GM18502 (cell line): ENCODE results near the gene SPTBN1.
"Not testable (repeated sequence)": the region's sequence is repeated elsewhere in the genome, so short reads cannot be mapped to it uniquely, and the experiment has no call there.

Experiments
- ATAC-seq: cut with Tn5 transposase; IDR thresholded peaks from one replicate; pipeline ENCODE4 v1.9.1; 2021; ENCODE audit warnings: mild to moderate bottlenecking; ENCODE audit not compliant: unreplicated experiment, poor library complexity

The SPTBN1 gene

DNA sequence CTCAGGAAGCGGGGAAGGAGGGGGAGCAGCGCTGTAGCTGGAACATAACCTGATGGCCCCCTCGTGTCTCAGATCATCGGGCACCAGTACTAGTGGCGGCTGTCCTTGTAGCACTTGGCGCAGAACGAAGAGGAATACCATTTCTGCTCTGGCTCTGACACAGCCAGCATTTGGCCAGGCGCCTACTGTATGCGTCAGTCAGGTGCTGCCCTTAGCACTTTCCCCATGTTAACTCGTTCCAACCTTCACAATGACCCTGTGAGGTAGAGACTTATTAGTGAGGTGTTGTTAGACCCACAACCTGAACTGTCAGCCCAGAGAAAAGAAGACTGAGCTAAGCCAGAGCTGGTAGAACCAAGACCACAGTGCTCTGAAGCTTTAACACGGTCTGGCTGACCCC lies 219.6 kb downstream of the SPTBN1 start:
- no peak for ATAC-seq

DNA sequence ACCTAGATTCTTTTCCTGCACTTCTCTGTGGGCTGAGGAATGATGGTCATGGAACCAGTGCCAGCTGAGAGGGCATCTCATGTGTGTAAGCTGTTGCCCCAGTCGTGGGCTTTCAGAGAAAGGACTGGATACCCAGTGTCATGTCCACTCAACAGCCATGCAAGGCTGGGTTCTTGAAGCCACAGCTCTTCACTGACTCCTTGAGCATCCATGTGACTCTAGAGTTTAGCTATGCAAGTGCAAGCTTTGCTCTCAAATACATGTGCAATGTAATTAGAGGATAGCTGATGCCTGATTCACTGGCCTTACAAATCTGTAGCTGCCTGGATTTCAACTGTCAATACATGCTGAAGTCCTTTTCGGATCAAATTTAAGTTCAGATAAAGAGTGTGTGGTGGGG lies 220.5 kb downstream of the SPTBN1 start:
- ATAC-seq = no peak

DNA sequence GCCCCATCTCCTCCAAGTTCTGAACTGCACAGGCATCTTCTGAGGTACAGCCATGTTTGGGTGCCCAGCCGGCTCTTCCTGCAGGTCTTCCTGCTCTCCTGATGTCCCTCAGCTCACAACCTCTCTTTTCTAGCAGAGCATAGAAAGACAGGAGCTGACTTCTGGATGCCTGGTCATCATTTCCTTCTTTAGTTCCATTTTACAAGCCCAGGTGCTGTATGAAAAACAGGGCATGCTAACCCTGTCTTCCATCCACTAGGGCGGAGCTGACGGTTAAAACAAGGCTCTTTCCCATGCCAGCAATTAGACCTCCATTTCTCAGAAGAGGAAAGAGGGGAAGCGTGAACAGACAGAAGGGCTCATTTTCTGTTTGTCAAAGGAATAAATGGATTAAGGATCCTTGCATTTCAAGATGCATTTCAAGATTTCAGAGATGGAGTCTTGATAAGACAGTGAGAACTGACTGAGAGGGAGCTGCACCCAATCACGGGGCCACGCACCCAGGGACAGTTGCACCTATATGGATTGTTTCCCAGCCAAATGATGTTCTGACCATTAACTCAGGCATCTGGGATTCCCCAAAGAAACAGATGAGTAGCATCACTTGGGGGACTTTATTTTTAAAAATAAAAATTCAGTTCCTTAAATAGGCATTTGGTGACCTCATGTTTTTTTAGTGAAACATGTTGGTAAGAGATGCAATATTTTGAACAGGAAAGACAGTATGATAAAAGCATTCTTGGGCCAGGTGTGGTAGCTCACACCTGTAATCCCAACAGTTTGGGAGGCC lies 221.5 kb downstream of the SPTBN1 start:
- no peak for ATAC-seq

DNA sequence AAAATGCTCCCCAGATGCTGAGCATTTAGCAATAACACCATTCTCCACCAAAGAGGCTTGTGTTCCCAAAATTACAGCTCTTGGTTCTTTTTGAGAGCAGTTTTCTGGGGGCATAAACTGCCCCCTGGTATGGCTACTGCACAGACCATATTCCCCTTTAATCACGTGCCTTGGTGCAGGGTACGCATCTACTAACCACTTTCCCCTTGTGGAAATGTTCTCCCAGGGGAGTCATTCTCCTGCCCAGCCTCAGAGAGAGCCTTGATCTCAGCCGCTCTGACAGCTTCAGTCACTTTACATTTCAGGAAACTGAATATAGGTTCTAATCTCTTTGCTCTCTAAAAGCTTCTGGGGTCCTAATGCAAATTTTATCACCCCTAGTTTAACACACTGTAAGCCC lies 222.6 kb downstream of the SPTBN1 start:
- no peak for ATAC-seq

DNA sequence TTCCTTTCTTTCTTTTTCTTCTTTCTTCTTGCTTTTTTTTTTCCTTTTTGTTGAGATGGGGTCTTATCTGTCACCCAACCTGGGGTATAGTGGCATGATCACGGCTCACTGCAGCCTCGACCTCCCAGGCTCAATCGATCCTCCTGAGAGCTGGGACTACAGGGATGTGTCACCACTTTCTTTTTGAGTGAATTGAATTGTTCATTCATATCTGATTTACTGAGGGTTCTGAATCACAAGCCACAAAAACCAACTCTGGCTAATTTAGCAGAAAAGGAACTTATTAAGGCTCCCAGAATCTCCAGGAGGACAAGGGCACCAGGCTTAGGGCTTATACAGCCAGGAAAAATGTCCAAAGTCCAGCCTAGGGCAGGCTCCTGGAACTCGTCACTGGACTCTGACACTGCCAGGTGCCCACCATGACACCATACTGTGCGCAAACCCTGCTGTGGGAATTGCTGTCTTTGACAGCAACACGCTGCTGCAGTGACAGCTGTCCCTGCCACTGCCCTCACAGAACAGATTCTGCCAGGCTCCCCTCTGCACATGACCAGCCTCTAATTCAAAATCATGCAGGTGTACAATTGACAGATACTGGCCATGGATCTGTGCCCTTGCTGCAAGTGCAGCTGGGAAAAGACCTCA lies 224.4 kb downstream of the SPTBN1 start:
- peak; percentile 87 for ATAC-seq

DNA sequence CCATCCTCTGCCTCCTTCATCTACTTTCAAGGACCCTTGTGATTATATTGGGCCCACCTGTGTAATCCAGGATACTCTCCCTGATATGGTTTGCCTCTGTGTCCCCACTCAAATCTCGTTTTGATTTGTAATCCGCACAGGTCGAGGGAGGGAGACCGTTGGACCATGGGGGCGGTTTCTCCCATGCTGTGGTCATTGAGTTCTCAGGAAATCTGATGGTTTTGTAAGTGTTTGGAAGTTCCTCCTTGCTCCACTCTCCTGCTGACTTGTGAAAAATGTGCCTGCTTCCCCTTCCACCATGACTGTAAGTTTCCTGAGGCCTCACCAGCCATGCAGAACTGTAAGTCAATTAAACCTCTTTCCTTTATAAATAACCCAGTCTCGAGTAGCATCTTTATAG lies 225.3 kb downstream of the SPTBN1 start:
- no peak for ATAC-seq

DNA sequence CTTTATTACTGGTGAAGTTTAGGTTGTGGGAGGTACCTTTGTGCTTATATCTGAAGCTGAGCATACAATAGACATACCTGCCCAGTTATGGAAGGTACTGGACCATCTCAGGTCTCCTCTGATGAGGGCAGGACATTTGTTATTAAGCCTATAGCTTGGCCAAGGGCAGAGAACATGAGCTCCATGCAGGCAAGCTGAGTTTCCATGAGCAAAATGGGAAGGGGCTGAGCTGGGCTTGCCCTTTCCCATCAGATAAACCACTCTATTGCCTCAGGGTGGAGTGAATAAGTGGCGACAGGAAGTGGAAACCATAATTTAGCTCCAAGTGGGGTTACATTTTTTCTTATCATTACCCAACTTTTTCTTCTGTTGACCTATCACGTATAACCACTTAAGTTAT lies 227.5 kb downstream of the SPTBN1 start:
- no peak for ATAC-seq

DNA sequence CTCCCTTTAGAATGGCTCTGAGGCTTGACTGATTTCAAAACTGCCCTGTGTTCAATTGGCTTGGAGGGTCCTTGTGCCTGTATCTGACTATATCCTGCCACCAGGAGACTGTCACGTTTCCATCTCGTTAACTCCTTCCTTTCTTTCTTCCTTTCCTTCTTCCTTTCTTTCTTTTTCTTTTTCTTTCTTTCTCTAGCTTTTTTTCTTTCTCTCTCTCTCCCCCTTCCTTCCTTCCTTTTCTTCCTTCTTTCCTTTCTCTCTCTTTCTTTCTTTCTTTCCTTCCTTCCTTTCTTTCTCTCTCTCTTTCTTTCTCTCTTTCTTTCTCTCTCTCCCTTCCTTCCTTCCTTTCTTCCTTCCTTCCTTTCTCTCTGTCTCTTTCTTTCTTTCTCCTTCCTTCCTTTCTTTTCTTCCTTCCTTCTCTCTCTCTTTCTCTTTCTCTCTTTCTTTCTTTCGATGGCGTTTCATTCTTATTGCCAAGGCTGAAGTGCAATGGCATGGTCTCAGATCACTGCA lies 229.2 kb downstream of the SPTBN1 start:
- ATAC-seq = no peak

DNA sequence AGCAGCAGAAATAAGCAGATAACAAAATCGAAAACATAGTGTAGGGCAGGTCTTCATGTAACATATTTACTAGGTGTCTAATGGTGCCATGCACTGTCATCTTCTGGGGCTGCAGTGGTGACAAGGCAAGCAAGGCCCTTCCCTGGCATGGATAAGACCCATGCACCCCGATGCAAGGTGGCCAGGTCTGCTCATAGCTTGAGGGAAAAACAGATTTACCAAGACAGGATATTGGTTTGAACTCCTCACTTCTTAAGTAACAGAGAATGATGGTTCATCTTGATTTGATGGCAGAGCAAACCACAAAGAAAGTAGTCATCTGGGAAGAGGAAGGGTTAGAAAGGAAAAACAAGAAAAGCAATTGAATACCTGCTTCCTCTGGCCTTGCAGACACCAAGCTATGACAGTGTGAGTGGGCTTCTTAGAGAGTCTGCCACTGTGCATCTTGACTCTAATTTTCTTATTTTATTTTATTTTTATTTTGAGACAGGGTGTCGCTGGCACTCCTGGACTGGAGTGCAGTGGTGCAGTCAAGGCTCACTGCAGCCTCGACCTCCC lies 231.5 kb downstream of the SPTBN1 start:
- ATAC-seq = no peak

DNA sequence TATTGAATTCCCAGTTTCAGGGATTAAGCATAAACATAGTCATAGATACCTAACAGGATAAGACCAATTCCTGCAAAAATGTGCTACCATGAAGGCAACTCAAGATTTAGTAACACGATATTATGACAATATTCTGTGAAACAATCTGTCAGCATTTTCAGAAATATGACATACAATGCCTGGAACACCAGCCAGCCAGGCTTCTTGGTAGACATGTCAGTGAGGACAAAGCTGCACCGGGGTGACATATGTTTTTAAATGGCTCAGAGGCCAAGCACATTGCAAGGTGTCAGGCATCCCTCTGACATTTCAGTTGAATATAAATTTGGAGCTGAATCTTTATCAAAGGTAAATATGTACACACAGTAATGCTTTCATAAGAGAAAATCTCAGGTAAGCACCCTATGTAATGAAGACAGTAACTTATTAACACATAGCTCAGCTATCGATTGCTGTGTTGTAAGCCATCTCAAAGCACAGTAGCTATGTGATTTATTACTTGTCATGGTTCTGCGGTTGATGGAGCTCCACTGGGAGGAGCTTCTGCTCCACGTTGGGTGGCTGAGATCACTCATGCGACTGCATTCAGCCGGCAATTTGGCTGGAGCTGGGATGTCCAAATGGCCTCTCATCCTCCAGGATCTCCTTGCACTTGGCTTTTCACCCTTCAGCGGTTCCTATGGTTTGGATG lies 235.5 kb downstream of the SPTBN1 start:
- ATAC-seq = no peak

DNA sequence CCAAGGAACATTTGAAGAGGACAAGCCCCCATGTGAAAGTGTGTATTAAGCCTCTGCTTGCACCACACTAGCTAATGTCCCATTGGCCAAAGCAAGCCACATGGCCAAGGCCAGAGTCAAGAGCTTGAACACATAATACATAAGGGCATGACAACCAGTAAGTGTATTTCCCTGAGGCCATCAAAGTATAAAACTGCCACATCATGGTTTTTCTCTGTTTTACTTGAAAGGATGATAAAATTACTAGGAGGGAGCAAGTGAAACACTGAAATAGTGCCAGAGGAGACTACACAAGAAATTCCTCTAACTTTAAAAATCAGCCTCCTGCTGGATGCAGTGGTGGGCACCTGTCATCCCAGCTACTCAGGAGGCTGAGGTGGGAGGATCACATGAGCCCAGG lies 236.4 kb downstream of the SPTBN1 start:
- ATAC-seq = no peak

DNA sequence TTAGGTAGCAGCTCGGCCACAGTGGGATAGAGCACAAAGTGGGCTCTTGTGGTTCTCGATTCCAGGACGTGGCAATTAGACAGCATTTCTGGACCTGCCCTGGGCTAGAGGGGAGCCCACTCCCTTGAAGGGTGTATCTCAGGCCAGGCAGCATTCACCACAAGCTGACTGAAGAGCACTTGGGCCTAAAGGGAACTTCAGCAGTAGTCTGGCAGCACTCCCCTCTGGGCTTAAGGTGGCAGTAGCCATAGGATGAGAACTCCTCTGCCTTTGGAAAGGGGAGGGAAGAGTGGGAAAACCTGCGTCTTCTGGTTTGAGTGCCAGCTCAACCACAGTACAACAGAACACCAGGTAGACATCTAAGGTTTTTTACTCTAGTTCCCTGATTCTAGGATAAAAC lies 239.3 kb downstream of the SPTBN1 start:
- no peak for ATAC-seq

DNA sequence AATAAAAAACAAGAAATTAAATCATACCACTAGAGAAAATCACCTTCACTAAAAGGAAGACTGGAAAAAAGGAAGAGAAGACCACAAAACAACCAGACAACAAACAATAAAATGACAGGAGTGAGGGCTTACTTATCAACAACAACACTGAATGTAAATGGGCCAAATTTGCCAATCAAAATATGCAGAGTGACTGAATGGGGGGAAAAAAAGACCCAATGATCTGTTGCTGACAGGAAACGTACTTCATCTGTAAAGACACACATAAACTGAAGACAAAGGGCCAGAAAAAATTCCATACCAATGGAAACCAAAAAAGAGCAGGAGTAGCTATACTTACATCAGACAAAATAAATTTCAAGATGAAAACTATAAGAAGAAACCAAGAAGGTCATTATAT lies 241.8 kb downstream of the SPTBN1 start:
- ATAC-seq = no peak

DNA sequence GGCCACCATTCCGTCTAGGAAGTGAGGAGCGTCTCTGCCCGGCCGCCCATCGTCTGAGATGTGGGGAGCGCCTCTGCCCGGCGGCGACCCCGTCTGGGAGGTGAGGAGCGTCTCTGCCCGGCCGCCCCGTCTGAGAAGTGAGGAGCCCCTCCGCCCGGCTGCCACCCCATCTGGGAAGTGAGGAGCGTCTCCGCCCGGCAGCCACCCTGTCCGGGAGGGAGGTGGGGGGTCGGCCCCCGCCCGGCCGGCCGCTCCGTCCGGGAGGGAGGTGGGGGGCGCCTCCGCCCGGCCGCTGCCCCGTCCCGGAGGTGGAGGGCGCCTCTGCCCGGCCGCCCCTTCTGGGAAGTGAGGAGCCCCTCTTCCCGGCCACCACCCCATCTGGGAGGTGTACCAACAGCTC lies 242.8 kb downstream of the SPTBN1 start:
- ATAC-seq = not testable (repeated sequence)

DNA sequence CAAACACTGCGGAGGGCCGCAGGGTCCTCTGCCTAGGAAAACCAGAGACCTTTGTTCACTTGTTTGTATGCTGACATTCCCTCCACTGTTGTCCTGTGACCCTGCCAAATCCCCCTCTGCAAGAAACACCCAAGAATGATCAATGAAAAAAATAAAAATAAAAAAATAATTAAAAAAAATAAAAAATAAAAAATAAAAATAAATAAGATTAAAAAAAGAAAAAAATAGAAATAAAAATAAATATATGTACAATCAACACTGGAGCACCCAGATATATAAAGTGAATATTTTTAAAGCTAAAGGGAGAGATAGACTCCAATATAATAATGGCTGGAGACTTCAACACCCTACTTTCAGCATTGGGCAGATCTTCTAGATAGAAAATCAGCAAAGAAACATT lies 243.5 kb downstream of the SPTBN1 start:
- ATAC-seq = no peak

DNA sequence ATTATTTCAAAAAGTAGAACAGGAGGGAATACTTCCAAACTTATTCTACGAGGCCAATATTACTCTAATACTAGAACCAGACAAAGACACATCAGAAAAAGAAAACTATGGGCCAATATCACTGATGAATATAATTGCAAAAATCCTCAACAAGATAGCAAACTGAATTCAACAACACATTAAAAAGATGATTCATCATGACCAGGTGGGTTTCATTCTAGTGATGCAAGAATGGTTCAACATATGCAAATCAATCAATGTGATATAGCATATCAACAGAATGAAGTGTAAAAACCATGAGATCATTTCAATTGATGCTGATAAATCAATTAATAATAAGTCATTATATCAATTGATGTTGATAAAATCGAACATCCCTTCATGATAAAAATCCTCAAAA lies 244.9 kb downstream of the SPTBN1 start:
- no peak for ATAC-seq

DNA sequence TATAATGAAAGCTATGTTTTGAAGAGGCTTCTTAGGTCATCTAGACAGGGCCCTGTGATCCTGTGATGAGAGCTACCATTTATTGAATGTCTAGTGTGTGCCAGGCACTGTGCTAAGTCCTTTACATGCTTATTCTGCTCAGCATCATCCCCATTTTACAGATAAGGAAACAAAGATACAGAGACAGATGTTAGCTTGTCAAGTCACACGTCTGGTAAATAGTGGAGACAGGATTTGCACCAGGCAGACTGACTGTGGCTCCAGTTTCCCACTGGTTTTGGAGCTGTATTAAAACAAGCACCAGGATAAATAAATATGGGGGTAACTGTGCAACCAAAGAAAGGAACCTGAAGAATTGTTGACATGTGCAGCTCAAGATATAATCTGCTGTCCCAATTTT lies 248.1 kb downstream of the SPTBN1 start:
- no peak for ATAC-seq

DNA sequence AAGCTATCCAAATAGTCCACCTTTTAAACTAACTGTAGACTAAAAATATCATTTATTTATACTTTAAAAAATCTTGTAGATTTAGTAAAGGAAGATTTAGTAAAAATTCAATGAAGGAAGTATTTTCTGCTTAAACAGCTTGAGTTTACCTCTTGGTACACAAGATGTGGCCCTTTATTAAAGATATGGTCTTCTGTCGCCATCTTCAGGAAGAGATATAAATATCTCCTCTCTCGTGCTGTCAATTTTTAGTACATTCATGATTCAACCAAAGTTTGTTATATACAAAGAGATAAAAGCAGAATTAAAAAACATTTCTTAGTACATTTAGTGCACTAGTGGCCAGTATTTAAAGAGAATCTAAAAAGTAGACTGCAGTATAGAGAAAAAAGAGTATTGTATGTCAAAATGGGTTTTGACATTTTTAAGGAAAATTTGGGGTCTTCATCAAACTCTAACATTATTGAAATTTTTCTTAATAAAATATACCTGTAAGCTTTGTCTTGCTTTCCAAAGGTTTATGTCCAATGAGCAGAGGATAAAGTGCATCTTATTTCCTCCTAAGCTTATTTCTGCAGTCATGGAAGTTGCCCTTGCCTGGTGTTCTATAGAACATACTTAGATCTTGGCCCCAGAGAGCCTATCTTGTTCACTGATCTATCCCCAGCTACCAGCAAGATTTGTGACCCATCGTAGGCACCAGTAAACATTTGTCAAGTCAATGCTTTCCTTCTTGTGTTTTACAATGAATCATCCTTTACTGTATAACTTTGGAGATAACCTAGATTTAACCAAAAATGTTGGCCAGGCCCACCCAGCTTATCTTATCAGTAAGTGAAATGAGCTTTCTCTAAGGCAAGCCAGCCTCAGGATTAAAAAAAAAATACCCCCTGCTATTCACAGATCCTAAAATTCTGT lies 248.8 kb downstream of the SPTBN1 start:
- no peak for ATAC-seq

DNA sequence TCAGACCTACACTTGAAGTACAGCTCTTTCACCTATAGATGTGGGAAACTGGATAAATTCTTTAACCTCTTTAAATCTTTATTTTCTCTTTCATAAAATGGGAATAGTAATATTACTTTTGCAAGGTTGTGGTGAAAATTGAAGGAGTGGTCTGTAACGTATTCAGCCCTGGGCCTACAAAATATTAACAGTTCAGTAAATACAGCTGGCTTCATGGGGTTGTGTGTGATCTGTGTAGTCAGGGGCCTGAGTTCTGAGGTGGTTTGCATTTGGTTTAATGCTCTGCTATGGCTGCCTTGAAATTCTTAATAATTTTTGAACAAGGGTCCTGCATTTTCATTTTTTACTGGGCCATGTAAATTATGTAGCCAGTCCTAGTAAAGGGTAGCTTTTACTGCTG lies 250.5 kb downstream of the SPTBN1 start:
- no peak for ATAC-seq
